NOMO-1 treated with dmso at 0.1 percent for 144 hours (cell line): ENCODE data around the gene SINHCAF.
"Not testable (repeated sequence)": the region's sequence is repeated elsewhere in the genome, so short reads cannot be mapped to it uniquely, and the experiment has no call there.

Source experiments
- DNase-seq: peaks from one replicate; lab custom pipeline; 2025; ENCODE audit not compliant: unreplicated experiment; lab: John Stamatoyannopoulos, UW

Gene SINHCAF

GRCh38 chr12:31325877-31326631 lies at the start of gene SINHCAF:
SINHCAF (minus strand) TSS chr12:31326150; CDS start chr12:31298204, 27,946 bp downstream.
- peak; percentile 98 for DNase-seq

- DNase-seq, result not testable (repeated sequence)
These were observed 49.5 kb upstream of the SINHCAF start for GRCh38 chr12:31375422-31375821.

GRCh38 chr12:31371256-31371620 lies 45.3 kb upstream of the SINHCAF start:
- DNase-seq, result no peak

- peak; percentile 6 for DNase-seq
These were observed 44.7 kb upstream of the SINHCAF start for GRCh38 chr12:31370531-31371255.

GRCh38 chr12:31369712-31370521 lies 44.0 kb upstream of the SINHCAF start:
- no peak for DNase-seq

GRCh38 chr12:31368666-31369361 lies 42.9 kb upstream of the SINHCAF start:
- no peak for DNase-seq

- no peak for DNase-seq
These were observed 40.2 kb upstream of the SINHCAF start for GRCh38 chr12:31366104-31366621.

GRCh38 chr12:31363831-31364230 lies 37.9 kb upstream of the SINHCAF start:
- no peak for DNase-seq

- DNase-seq, result no peak
These were observed 37.5 kb upstream of the SINHCAF start for GRCh38 chr12:31363416-31363809.

GRCh38 chr12:31362759-31363415 lies 36.9 kb upstream of the SINHCAF start:
- peak; percentile 63 for DNase-seq

GRCh38 chr12:31362115-31362758 lies 36.3 kb upstream of the SINHCAF start:
- peak; percentile 23 for DNase-seq

GRCh38 chr12:31361730-31362114 lies 35.8 kb upstream of the SINHCAF start:
- DNase-seq, result no peak

- no peak for DNase-seq
These were observed 29.8 kb upstream of the SINHCAF start for GRCh38 chr12:31355747-31356107.

- DNase-seq, result peak; percentile 56
These were observed 28.1 kb upstream of the SINHCAF start for GRCh38 chr12:31353750-31354708.

GRCh38 chr12:31346267-31346666 lies 20.3 kb upstream of the SINHCAF start:
- DNase-seq, result no peak

GRCh38 chr12:31343139-31343538 lies 17.2 kb upstream of the SINHCAF start:
- no peak for DNase-seq

- DNase-seq, result no peak
These were observed 16.3 kb upstream of the SINHCAF start for GRCh38 chr12:31342286-31342685.

GRCh38 chr12:31339831-31340622 lies 14.1 kb upstream of the SINHCAF start:
- DNase-seq, result no peak
